Stimulated activated CD8-positive, alpha-beta memory T cell treated with anti-CD3 and anti-CD28 coated beads, Interleukin-4, amount 100 ng/mL, for 4 hours (primary cell): ENCODE measurements around the gene FBXO48.

ENCODE experiments used
- DNase-seq, 2 donors: peaks; one replicate each; pipeline ENCODE4 v3.0.0-alpha.2; 2020; ENCODE audit warnings: low read depth in 2 of 2, low spot score in 1 of 2

FBXO48 gene

GRCh38 chr2:68438455-68439303, 28.4 kb downstream of the FBXO48 start:
- no peak for DNase-seq

DNA sequence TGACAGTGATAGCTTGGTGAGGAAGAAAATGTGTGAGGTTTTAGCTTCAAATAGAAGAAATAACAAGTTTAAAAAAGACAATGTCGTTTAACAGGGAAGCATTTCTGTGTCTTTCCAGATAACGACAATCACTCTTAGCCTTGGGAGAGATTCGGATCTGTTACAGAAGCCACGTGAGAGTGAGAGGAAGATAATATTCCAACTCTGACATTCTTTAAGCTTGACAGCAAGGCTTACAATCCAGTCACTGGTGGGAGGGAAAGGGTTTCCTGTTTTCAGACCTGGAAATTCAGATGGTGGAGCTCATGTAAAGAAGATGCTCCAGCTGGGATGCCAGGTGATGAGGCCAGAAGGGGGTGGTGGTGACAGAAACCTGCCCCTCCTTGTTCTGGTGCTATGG, 30.8 kb downstream of the FBXO48 start:
- DNase-seq, result no peak

DNA sequence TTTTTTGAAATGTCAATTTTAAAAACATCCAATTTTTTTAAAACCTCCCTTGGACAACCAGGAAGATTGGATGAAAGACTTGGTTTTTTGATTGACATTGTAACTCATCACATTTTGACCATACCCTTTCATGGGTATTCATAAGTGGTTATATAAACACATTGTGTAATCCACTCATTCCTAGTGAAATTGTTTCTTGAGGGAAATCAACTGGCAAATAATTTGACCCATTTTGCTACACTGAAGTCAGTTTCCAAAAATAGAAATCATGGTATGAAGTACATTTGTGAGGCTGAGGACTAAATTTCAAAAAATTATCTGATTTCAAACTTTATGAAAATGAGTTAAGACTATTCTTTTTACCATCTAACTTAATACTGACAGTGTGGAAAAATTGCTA, 31.5 kb downstream of the FBXO48 start:
- no peak for DNase-seq

DNA sequence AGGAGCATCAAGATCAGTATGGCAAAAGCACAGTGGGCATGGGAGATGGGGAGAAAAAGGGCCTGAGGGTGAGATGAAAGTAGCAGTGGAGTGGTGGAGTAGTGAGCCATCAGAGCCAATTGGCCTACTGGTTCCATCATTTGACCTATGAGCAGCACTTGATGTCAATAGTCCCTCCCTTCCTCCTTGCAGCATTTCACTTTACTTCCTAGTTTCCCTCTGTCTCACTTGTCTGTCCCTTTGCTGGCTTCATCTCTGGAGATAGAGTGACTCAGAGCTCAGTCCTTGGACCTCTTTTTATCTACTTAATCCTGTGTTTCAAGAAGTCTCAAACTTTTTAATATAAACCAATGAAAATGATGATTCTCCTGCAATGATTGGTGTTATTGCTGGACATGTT, 32.1 kb downstream of the FBXO48 start:
- DNase-seq, result no peak

DNA sequence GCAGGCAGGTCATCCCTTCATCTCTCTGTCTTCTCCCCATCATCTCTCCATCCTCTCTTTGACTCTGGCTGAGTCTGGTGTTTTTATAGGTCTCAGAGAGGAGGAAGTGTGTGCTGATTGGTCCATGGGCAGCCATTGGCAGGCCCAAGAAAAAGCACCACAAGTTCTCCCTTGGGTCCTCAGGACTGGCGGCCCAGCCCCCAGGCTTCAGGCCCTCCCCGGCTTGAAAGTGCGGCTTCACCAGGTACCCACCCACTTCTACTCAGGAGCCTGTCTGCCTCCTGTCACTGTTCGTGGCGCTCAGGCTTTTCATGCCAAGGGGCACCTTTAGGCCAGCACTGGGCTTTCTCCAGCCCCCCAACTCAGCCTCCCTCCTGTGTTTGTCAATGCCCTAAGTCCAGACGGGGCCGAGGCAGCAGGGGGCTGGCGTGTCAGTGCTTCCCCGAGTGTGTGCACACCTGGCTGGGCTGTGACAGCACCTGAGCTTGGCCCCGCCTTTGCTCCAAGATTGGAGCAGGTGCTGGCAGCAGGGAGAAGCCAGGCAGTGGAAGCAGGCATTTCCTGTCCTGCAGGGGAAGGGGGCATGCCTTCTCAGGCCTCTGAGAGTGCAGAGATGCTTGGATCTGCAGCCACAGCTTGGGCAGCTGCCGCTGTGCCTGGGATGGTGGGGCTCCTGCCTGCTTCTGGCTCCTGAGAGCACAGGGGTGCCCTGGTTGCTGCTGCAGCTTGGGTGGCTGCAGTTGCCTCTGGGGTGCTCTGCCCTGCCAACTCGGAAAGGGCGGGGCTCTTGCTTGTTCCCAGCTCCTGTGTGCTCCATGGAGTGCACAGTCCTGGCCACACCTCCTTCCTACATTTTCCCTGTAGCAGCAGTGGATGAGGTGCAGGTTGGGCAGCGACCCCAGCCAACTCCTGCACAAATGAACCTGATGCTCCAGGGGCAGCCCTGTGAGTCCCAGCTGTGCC, 34.1 kb downstream of the FBXO48 start:
- no peak for DNase-seq

DNA sequence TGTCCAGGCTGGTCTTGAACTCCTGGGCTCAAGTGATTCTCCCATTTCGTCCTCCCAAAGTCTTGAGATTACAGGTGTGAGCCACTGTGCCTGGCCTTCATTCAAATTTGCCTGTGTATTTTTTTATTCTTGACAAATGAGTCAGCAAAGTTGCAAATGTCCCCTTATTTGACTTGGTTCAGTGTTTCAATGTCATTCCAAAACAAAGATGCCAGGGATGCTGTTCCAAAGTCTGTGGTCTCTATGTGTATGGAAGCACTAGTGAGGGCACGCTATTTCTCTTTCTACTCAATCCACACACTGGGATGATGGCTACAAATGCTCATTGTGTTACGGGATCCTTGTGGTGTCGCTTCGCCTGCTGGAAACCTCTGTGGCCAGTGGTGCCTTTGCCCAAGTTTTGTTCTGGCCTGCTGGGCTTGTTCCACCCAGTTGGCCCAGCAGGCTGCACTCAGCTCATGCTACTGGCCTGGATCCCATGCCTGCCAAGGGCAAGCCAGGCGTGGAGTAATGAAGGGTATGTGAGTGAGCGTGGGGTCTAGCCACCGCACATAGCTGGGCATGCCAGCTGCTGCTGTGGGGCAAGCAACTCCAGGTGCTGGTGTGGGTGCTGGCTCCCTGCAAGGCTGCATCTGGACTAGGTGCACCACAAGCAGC, 35.6 kb downstream of the FBXO48 start:
- DNase-seq, result no peak

DNA sequence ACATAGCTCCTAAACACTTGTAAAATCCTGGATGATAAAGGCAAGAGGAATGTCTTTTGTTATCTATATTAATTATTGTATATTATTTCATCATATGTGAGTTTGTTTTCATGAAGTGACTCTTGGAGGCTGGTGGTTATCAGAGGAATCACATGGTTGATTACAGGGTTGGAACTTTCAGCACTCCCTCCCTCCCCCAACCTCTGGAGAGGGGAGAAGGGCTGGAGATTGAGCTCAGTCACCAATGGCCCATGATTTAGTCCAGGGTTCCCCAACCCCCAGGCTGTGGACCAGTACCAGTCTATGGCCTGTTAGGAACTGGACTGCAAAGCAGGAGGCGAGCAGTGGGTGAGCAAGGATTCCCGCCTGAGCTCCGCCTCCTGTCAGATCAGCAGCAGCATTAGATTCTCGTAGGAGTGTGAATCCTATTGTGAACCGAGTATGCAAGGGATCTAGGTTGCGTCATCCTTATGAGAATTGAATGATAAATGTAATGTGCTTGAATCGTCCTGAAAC, 37.7 kb downstream of the FBXO48 start:
- DNase-seq, result no peak

GRCh38 chr2:68428746-68429145, 38.3 kb downstream of the FBXO48 start:
- no peak for DNase-seq

DNA sequence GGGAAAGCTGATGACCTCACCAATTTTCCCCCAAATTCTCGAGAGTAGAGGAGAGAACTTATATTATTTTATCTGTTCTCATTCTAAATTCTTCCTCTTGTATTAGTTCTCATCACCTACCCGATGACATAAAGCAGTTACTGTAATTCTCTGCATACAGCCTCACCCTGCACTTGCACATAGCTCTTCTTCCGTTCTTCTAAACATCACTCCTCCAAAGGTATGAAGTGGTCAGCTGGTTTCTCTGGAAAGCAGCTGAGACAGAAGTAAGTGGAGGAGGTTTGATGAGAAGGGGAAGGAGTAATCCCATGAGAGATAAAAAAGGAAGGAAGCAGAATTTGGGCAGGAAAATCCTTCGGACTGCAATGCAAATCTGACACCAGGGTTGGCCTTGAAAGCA, 39.0 kb downstream of the FBXO48 start:
- no peak for DNase-seq

GRCh38 chr2:68426848-68427579, 40.1 kb downstream of the FBXO48 start:
- DNase-seq, result no peak

DNA sequence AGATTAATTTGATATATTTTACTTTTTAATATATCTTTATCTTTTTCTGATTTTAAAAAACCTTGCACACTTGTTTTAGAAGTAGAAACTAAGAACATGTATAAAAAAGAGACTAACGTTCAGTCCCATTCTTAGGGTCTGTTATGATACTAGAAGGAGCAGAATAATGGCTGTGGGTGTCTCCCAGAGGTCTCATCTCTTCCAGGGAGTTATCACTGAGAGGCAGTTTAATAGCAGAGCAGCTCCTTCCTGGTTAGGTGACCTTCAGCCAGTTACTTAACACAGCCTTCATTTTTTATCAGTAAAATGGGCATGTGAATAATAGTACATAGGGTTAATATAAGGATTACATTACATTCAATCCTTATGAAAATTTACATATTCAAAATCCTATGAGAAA, 40.6 kb downstream of the FBXO48 start:
- DNase-seq, result no peak

DNA sequence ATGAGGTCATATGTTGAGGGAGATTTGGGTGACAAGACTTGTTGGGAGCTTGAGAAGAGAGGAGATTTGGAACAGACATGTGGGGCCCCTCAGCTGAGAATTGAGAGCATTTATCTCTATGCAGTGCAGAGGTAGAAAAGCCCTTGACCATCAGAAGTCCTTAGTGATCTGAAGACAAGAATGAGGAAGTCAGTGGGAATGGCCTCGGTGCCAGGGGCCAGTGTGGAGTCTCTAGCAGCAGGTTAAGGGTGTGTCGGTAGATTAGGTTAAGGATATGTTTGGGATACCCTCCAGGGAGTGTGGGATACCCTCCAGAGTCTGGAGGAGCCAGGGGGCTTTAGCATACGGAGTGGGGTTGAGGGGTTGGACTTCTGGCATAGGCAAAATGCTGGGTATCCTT, 41.6 kb downstream of the FBXO48 start:
- DNase-seq, result no peak

DNA sequence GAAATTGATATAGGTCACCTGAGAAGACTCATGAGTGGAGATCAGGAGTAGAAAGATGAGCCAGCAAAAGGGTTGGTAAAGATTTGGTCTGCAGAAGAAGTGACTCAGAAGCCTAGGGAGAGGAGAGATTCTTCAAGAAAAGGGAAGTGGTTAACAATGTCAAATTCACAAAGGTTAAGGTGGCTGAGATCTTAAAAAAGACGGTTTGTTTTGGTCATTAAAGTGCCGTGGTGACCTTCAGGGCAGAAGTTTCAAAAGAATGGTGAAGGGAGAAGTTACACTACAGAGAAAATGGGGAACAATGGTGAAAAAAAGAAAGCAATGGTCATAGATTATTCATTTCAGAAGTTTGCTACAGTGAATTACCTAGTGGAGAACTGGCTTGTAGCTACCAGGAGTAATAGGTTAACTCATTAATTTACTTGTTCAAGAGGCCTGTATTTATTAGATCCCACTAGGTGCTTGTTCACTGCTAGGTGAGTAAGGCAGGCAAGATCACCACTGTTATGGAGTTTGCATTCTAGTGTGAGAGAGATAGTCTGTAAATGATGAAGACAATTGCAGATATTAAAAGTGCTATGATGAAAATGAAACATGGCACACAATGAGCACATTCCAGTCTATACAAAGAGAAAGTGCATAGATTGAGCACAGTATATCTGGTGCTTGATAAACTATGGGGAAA, 43.0 kb downstream of the FBXO48 start:
- DNase-seq, result no peak

GRCh38 chr2:68420254-68420910, 46.7 kb downstream of the FBXO48 start:
- no peak for DNase-seq

DNA sequence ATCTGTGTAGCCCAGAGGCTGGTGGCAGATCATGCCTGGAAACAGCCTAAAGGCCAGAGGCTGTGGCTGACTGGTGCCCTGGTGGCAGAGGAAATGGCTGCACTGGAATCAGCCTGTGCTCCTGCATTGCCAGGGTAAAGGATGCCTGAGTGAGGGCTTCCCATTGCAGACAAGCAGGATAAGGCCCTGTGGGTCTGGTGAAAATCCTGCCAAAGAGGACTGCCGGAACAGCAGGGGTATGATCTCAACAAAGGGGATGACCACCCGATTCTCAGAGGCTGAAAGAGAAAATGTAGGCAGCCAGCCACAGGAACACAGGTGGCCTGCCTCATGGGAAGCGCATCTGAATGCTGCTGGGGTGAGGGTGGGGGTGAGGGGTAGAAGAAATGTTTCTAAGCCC, 48.2 kb downstream of the FBXO48 start:
- no peak for DNase-seq

- DNase-seq, result no peak
Observed at GRCh38 chr2:68418419-68418818, 48.7 kb downstream of the FBXO48 start.

DNA sequence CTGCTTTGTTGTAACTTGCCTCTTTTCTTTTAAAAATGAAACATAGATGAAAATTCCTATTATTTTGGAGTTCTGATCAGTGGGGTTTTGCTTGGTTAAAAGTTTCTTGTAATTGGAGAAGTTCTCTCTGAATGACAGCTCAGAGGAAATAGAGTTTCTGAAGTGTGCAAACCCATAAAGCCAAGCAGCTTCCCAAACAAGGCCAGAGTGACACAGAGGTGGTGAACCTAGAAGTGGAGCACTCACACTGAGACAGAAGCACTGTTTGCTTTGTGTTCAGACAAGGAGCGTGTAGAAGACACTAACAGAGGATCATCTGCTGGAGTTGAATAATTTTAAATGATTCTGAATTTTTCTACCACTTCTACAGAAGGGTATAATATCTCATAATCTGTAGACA, 49.2 kb downstream of the FBXO48 start:
- no peak for DNase-seq

GRCh38 chr2:68416081-68416675, 50.9 kb downstream of the FBXO48 start:
- no peak for DNase-seq

DNA sequence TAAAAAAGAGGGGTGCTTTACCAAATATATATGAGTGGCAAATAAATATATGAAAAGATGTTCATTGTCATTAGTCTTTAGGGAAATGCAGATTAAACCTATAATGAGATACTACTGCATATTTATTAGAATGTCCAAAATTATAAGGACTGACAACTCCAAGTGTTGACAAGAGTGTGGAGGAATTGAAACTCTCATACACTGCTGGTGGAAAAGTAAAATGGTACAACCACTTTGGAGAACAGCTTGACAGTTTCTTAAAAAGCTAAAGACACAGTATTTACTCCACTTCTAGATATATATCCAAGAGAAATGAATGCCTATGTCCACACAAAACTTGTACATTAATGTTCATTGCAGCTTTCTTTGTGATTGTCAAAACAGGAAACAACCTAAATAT, 51.6 kb downstream of the FBXO48 start:
- no peak for DNase-seq
